Brain microvascular endothelial cell (primary cell): ENCODE results near the gene ST3GAL3.

ENCODE experiments used
- DNase-seq: peaks from one replicate; pipeline ENCODE4 v3.0.0-alpha.2; 2020
- H3K27ac ChIP-seq: fragments of 250-450 bp; sonication (Bioruptor Pico); 2 replicates; pipeline ENCODE4 v1.5.1; 2020; ENCODE audit warnings: mild to moderate bottlenecking, moderate library complexity
- H3K27me3 ChIP-seq: fragments of 250-450 bp; sonication (Bioruptor Pico); replicated peaks from 2 replicates; pipeline ENCODE4 v1.5.1; 2020; ENCODE audit warnings: mild to moderate bottlenecking
- H3K36me3 ChIP-seq: fragments of 250-450 bp; sonication (Bioruptor Pico); replicated peaks from 2 replicates; pipeline ENCODE4 v1.5.1; 2020; ENCODE audit warnings: mild to moderate bottlenecking
- H3K4me3 ChIP-seq: 2 replicates; pipeline ENCODE4 v1.5.1; 2011; ENCODE audit warnings: low read depth, mild to moderate bottlenecking, control low read depth, low read length, moderate library complexity
- CTCF ChIP-seq: IDR thresholded peaks from 2 replicates; pipeline ENCODE4 v1.5.1; 2011; ENCODE audit warnings: low read depth, mild to moderate bottlenecking, moderate library complexity, low read length, control low read depth, inconsistent platforms; ENCODE audit errors: missing control alignments
- in situ Hi-C: cut with HindIII; loops from 2 replicates; pipeline ENCODE4 v1.10.0; 2017; ENCODE audit warnings: low sequenced_read_pairs, low pct_ligation_motif_present

Gene ST3GAL3

GRCh38 chr1:43962324-43962723 is 255.0 kb downstream of the ST3GAL3 start:
- Histone ChIP-seq H3K4me3 (no peak overlapping the region), H3K27me3 (no peaks in the 10 kb centered on the region), H3K27ac (no peak overlapping the region), H3K36me3 (peaks cover 21% of the 10 kb centered on the region)
- no peak for DNase-seq
- no peak for TF ChIP-seq CTCF
- in situ Hi-C loops = no loop called here

- no peak for DNase-seq
- no peak for TF ChIP-seq CTCF
- in situ Hi-C loops = no loop called here
- Histone ChIP-seq H3K36me3 (peaks cover 16% of the 10 kb centered on the region), H3K27ac (no peak overlapping the region), H3K4me3 (no peak overlapping the region), H3K27me3 (no peaks in the 10 kb centered on the region)
Observed at GRCh38 chr1:43963006-43963405, 255.7 kb downstream of the ST3GAL3 start.

- Histone ChIP-seq H3K27ac (no peak overlapping the region), H3K36me3 (peaks cover 11% of the 10 kb centered on the region), H3K27me3 (no peaks in the 10 kb centered on the region), H3K4me3 (no peak overlapping the region)
- no peak for DNase-seq
- in situ Hi-C loops = no loop called here
- TF ChIP-seq CTCF = no peak
Observed at GRCh38 chr1:43963890-43964289, 256.6 kb downstream of the ST3GAL3 start.

GRCh38 chr1:43965316-43965715 is 258.0 kb downstream of the ST3GAL3 start:
- Histone ChIP-seq H3K4me3 (no peak overlapping the region), H3K27me3 (no peaks in the 10 kb centered on the region), H3K36me3 (peaks cover 9% of the 10 kb centered on the region), H3K27ac (no peak overlapping the region)
- no peak for DNase-seq
- in situ Hi-C loops = no loop called here
- TF ChIP-seq CTCF = no peak

GRCh38 chr1:43968348-43968948 is 261.1 kb downstream of the ST3GAL3 start:
- no peak overlapping the region for H3K4me3 ChIP-seq
- in situ Hi-C loops = no loop called here
- no peak for TF ChIP-seq CTCF
- H3K27ac ChIP-seq = no peak overlapping the region
- peaks cover 2% of the 10 kb centered on the region for H3K36me3 ChIP-seq
- no peak for DNase-seq
- H3K27me3 ChIP-seq = no peaks in the 10 kb centered on the region

- H3K36me3 ChIP-seq = peaks cover 2% of the 10 kb centered on the region
- TF ChIP-seq CTCF = no peak
- no peak for DNase-seq
- peak overlapping the region; percentile 39 for H3K4me3 ChIP-seq
- no peak overlapping the region for H3K27ac ChIP-seq
- no peaks in the 10 kb centered on the region for H3K27me3 ChIP-seq
- in situ Hi-C loops = no loop called here
Observed at GRCh38 chr1:43969416-43969745, 262.0 kb downstream of the ST3GAL3 start.
